Neural cell (in vitro differentiated cells): ENCODE measurements around the gene SFT2D2. TPM values are rescaled to one million over a fixed set of nuclear protein-coding genes. Genes with fewer than 3 reads are reported as not detected.

ENCODE experiments used
- H2AFZ ChIP-seq: fragments of 200-600, 300-800 bp; sonication (generic), shearing (Covaris generic); 2 replicates; pipeline ENCODE4 v1.6.0; 2014; ENCODE audit warnings: low read depth, mild to moderate bottlenecking, antibody characterized with exemption, low read length, moderate library complexity
- H3F3A ChIP-seq: fragments of 200-600 bp; shearing (Covaris generic); 2 replicates; pipeline ENCODE4 v1.6.1; 2016; ENCODE audit warnings: mild to moderate bottlenecking, moderate library complexity, mixed read lengths, antibody characterized with exemption, low read length; ENCODE audit not compliant: insufficient read depth, poor library complexity, severe bottlenecking
- H3K27ac ChIP-seq: fragments of 200-600, 300-800 bp; sonication (generic), shearing (Covaris generic); 2 replicates; pipeline ENCODE4 v1.5.1; 2014; ENCODE audit warnings: mild to moderate bottlenecking, low read length, moderate library complexity
- H3K27me3 ChIP-seq: fragments of 300-800, 200-600 bp; sonication (generic), shearing (Covaris generic); 2 replicates; pipeline ENCODE4 v1.6.0; 2014; ENCODE audit warnings: mild to moderate bottlenecking, low read depth, low read length, moderate library complexity; ENCODE audit not compliant: insufficient read depth
- H3K36me3 ChIP-seq: fragments of 300-800, 200-600 bp; sonication (generic), shearing (Covaris generic); 2 replicates; pipeline ENCODE4 v1.5.1; 2014; ENCODE audit warnings: mild to moderate bottlenecking, antibody characterized with exemption, low read length, moderate library complexity; ENCODE audit not compliant: insufficient read depth
- H3K4me2 ChIP-seq: fragments of 300-800, 200-600 bp; sonication (generic), shearing (Covaris generic); 2 replicates; pipeline ENCODE4 v1.6.0; 2014; ENCODE audit warnings: mild to moderate bottlenecking, low read length
- H3K4me3 ChIP-seq: fragments of 300-800, 200-600 bp; sonication (generic), shearing (Covaris generic); 2 replicates; pipeline ENCODE4 v1.5.1; 2014; ENCODE audit warnings: mild to moderate bottlenecking, low read length, moderate library complexity
- H3K79me2 ChIP-seq: fragments of 200-600 bp; shearing (Covaris generic); replicated peaks from 2 replicates; pipeline ENCODE4 v1.6.0; 2014; ENCODE audit warnings: mild to moderate bottlenecking, low read length, moderate library complexity; ENCODE audit not compliant: insufficient read depth
- H3K9ac ChIP-seq: fragments of 300-800, 200-600 bp; sonication (generic), shearing (Covaris generic); 2 replicates; pipeline ENCODE4 v1.6.1; 2016; ENCODE audit warnings: mild to moderate bottlenecking, low read length, mixed read lengths
- H3K9me2 ChIP-seq: fragments of 200-600 bp; shearing (Covaris generic); 2 replicates; pipeline ENCODE4 v1.6.1; 2016; ENCODE audit warnings: mild to moderate bottlenecking, low read length, mixed read lengths; ENCODE audit not compliant: insufficient read depth
- H3K9me3 ChIP-seq: fragments of 200-600, 300-800 bp; sonication (generic), shearing (Covaris generic); 2 replicates; pipeline ENCODE4 v1.6.1; 2016; ENCODE audit warnings: mild to moderate bottlenecking, mixed run types, low read length, moderate library complexity, mixed read lengths
- H4K20me1 ChIP-seq: fragments of 200-600 bp; shearing (Covaris generic); 2 replicates; pipeline ENCODE4 v1.6.1; 2016; ENCODE audit warnings: mild to moderate bottlenecking, mixed run types; ENCODE audit not compliant: insufficient read depth
- EP300 ChIP-seq: fragments of 450-650 bp; conservative IDR thresholded peaks from 2 replicates; pipeline ENCODE4 v1.6.1; 2014; ENCODE audit warnings: antibody characterized with exemption, mild to moderate bottlenecking, moderate library complexity; ENCODE audit not compliant: poor library complexity, severe bottlenecking
- EZH2 ChIP-seq: fragments of 200-600, 300-800 bp; shearing (Covaris generic), sonication (generic); IDR thresholded peaks from 2 replicates; pipeline ENCODE4 v1.6.1; 2014; ENCODE audit warnings: antibody characterized with exemption, low read length, borderline replicate concordance, mild to moderate bottlenecking; ENCODE audit not compliant: insufficient read depth, poor library complexity, severe bottlenecking
- MXI1 ChIP-seq: fragments of 450-650 bp; conservative IDR thresholded peaks from 2 replicates; pipeline ENCODE4 v1.6.1; 2014; ENCODE audit warnings: antibody characterized with exemption, mild to moderate bottlenecking; ENCODE audit not compliant: poor library complexity, severe bottlenecking
- POLR2AphosphoS5 ChIP-seq: IDR thresholded peaks from 2 replicates; pipeline ENCODE4 v1.6.1; 2012
- RAD21 ChIP-seq: fragments of 450-650 bp; conservative IDR thresholded peaks from 2 replicates; pipeline ENCODE4 v1.6.1; 2014; ENCODE audit warnings: antibody characterized with exemption, mild to moderate bottlenecking, moderate library complexity
- SMC3 ChIP-seq: fragments of 450-650 bp; conservative IDR thresholded peaks from 2 replicates; pipeline ENCODE4 v1.6.1; 2014; ENCODE audit warnings: antibody characterized with exemption, mild to moderate bottlenecking, moderate library complexity; ENCODE audit not compliant: poor library complexity
- TAF1 ChIP-seq: IDR thresholded peaks from 2 replicates; pipeline ENCODE4 v1.6.1; 2012; ENCODE audit warnings: low read depth
- polyA plus RNA-seq: library from polyadenylated mRNA; depleted of rRNA; stranded (reverse); fragments of >200 nt; gene quantifications from 2 replicates; pipeline ENCODE4 v1.2.3, GENCODE V29; 2014
- TF ChIP-seq, protein P1 (sequence below): IDR thresholded peaks from 2 replicates; pipeline ENCODE4 v1.6.1; 2012; ENCODE audit warnings: borderline replicate concordance
- TF ChIP-seq, protein P2 (sequence below): fragments of 450-650 bp; IDR thresholded peaks from 2 replicates; pipeline ENCODE4 v1.5.1; 2014; ENCODE audit warnings: antibody characterized with exemption, mild to moderate bottlenecking, moderate library complexity; ENCODE audit not compliant: poor library complexity, severe bottlenecking

The SFT2D2 gene
- polyA plus RNA-seq, 1 donor from 2014 or later: 8.3 TPM

DNA sequence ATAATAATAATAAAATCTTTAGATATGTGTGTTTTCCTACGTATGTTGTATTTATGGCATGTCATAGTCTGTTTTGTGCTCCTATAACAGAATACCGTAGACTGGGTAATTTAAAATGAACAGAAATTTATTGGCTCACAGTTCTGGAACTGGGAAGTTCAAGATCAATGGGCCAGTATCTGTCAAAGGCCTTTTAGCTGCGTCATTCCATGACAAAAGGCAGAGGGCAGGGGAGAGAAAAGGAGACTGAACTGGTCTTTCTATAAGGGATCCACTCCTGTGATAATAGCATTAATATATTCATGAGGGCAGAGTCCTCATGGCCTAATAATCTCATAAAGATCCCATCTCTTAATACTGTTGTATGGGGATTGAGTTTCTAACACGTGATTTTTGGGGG, 7.1 kb upstream of the SFT2D2 start:
- Histone ChIP-seq H3K9me2 (no peaks in the 10 kb centered on the region), H3F3A (no peaks in the 10 kb centered on the region), H3K79me2 (no peaks in the 10 kb centered on the region), H3K4me2 (no peak overlapping the region), H3K27me3 (no peaks in the 10 kb centered on the region), H3K9ac (no peak overlapping the region), H3K27ac (no peak overlapping the region), H3K36me3 (no peaks in the 10 kb centered on the region), H3K4me3 (no peak overlapping the region), H4K20me1 (no peaks in the 10 kb centered on the region), H3K9me3 (no peaks in the 10 kb centered on the region), H2AFZ (no peak overlapping the region)
- TF ChIP-seq MXI1 (no peak), TAF1 (no peak)
- TF ChIP-seq, protein P1, sequence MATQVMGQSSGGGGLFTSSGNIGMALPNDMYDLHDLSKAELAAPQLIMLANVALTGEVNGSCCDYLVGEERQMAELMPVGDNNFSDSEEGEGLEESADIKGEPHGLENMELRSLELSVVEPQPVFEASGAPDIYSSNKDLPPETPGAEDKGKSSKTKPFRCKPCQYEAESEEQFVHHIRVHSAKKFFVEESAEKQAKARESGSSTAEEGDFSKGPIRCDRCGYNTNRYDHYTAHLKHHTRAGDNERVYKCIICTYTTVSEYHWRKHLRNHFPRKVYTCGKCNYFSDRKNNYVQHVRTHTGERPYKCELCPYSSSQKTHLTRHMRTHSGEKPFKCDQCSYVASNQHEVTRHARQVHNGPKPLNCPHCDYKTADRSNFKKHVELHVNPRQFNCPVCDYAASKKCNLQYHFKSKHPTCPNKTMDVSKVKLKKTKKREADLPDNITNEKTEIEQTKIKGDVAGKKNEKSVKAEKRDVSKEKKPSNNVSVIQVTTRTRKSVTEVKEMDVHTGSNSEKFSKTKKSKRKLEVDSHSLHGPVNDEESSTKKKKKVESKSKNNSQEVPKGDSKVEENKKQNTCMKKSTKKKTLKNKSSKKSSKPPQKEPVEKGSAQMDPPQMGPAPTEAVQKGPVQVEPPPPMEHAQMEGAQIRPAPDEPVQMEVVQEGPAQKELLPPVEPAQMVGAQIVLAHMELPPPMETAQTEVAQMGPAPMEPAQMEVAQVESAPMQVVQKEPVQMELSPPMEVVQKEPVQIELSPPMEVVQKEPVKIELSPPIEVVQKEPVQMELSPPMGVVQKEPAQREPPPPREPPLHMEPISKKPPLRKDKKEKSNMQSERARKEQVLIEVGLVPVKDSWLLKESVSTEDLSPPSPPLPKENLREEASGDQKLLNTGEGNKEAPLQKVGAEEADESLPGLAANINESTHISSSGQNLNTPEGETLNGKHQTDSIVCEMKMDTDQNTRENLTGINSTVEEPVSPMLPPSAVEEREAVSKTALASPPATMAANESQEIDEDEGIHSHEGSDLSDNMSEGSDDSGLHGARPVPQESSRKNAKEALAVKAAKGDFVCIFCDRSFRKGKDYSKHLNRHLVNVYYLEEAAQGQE: no peak

DNA sequence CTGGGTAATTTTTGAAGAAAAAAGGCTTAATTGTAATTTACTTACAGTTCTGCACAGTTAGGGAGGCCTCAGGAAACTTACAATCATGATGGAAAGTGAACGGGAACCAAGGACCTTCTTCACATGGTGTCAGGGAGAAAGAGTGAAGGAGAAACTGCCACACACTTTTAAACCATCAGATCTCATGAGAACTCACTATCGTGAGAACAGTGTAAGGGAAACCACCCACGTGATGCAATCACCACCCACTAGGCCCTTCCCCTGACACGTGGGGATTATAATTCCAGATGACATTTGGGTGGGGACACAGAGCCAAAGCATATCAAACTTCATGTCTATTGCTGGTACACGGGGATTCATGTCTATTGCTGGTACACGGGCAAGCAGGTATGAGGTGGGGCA, 5.3 kb upstream of the SFT2D2 start:
- no peaks in the 10 kb centered on the region for H3K79me2 ChIP-seq
- H3K27me3 ChIP-seq: no peaks in the 10 kb centered on the region
- H3F3A ChIP-seq: no peaks in the 10 kb centered on the region
- H2AFZ ChIP-seq: no peak overlapping the region
- no peaks in the 10 kb centered on the region for H3K9me3 ChIP-seq
- no peak overlapping the region for H3K27ac ChIP-seq
- H4K20me1 ChIP-seq: no peaks in the 10 kb centered on the region
- no peak overlapping the region for H3K4me3 ChIP-seq
- H3K9ac ChIP-seq: no peak overlapping the region
- TF ChIP-seq RAD21: no peak
- TF ChIP-seq TAF1: no peak
- TF ChIP-seq SMC3: no peak
- no peak for TF ChIP-seq POLR2AphosphoS5
- TF ChIP-seq MXI1: no peak
- TF ChIP-seq EZH2: no peak
- TF ChIP-seq EP300: no peak
- TF ChIP-seq, protein P1: no peak
- TF ChIP-seq, protein P2, sequence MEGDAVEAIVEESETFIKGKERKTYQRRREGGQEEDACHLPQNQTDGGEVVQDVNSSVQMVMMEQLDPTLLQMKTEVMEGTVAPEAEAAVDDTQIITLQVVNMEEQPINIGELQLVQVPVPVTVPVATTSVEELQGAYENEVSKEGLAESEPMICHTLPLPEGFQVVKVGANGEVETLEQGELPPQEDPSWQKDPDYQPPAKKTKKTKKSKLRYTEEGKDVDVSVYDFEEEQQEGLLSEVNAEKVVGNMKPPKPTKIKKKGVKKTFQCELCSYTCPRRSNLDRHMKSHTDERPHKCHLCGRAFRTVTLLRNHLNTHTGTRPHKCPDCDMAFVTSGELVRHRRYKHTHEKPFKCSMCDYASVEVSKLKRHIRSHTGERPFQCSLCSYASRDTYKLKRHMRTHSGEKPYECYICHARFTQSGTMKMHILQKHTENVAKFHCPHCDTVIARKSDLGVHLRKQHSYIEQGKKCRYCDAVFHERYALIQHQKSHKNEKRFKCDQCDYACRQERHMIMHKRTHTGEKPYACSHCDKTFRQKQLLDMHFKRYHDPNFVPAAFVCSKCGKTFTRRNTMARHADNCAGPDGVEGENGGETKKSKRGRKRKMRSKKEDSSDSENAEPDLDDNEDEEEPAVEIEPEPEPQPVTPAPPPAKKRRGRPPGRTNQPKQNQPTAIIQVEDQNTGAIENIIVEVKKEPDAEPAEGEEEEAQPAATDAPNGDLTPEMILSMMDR: no peak
- H3K36me3 ChIP-seq: no peaks in the 10 kb centered on the region
- H3K4me2 ChIP-seq: no peak overlapping the region
- no peaks in the 10 kb centered on the region for H3K9me2 ChIP-seq
